Measurements from ENCODE around the gene FGF11.

The FGF11 gene

DNA sequence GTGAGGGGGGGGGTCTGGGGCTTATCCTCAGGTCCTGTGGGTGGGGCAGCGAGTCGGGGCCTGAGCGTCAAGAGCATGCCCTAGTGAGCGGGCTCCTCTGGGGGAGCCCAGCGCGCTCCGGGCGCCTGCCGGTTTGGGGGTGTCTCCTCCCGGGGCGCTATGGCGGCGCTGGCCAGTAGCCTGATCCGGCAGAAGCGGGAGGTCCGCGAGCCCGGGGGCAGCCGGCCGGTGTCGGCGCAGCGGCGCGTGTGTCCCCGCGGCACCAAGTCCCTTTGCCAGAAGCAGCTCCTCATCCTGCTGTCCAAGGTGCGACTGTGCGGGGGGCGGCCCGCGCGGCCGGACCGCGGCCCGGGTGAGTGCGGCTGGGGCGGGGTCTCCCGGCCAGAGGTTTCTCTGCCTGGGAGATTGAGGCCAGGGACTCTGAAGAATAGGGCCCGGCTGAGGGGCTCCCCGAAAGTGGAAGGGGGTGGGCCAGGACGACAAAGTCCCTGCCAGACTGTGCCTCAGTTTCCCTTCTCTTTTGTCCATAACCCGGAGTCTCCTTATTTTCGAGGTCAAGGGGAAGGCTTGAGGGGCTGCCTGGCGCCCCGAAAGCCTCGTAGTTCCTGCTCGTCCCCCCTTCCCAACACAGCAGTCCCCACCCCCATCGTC lies at the start of gene FGF11:
TSS of gene FGF11 (plus strand) at position 51 of the 651 bp plus-strand sequence. CDS start at position 160, 109 bp downstream.
- DNase-seq (ENCODE audit: low read depth in 2 of 2), result no peak

GRCh38 chr17:7389924-7390910 lies 49.1 kb upstream of the FGF11 start:
- no peak for DNase-seq (ENCODE audit: low read depth in 2 of 2)

DNA sequence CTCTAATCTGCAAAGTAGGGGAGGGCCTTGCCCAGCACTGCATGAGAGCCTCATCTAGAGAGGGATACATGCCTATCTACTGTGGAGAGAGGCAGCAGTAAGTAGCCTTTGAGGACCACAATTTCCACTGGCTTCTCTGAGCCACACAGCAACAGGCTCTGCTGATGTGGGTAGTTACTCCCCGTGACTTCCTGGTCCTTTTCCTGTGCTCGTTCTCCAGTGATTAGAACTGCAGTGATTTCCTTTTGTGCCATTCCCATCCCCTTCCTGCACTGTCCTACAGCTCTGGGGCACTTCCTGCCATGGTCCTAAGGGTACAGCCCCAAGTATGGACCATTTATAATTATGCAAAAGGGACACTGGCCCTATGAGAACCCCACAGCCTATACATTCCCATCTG lies 48.0 kb upstream of the FGF11 start:
- DNase-seq (ENCODE audit: low read depth in 2 of 2), result no peak

GRCh38 chr17:7392696-7393612 lies 46.4 kb upstream of the FGF11 start:
- no peak for DNase-seq (ENCODE audit: low read depth in 2 of 2)

DNA sequence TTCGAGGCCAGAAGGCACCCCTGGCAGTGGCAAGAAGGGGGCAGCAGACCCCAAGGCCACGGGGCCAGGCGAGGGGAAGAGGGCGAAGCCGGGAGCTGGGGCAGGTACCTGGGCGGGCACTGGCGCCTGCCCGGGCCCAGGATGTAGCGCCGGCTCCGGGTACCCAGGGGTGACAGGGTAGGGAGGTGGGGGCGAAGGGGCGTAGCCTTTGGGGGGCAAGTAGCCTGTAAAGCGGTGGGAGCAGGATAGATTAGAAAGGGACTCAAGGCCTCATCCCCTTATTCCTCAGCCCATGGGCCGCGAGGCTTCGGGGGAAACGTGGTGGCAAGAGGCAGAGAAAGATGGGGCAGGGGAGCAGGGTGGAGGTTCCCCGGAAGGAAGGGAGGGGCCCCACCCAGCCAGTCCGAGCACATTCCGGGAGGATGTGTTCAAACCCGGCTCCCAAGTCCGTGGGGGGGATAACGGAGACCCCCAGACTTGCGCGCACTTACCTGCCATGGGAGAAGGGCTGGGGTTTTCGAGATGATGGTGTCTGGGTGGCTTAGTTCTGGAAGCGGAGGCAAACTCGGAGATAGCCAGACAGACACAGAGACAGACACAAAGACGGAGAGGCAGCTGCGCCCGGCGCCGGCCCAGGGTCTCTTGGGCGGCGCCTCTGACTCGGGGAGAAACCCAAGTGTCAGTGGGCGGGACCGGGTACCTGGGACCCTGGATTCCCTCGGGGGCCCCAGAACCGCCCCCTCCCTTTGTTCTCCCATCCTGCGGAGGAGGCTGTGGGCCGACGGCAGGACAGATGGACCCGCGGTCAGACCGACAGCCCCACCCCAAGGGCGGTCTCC lies 45.5 kb upstream of the FGF11 start:
- DNase-seq (ENCODE audit: low read depth in 2 of 2), result peak; percentile 23 to 37

- DNase-seq (ENCODE audit: low read depth in 2 of 2), result peak; percentile 52 to 78
Measured at GRCh38 chr17:7394452-7395191, 44.7 kb upstream of the FGF11 start, which contains the start of gene PLSCR3. Gene PLSCR3, minus strand, starts transcription at chr17:7394525. Its CDS starts 415 bp downstream, at chr17:7394110.

- no peak for DNase-seq (ENCODE audit: low read depth in 2 of 2)
Measured at GRCh38 chr17:7396147-7396546, 43.2 kb upstream of the FGF11 start.

- no peak for DNase-seq (ENCODE audit: low read depth in 2 of 2)
Measured at GRCh38 chr17:7398612-7399011, 40.7 kb upstream of the FGF11 start.

DNA sequence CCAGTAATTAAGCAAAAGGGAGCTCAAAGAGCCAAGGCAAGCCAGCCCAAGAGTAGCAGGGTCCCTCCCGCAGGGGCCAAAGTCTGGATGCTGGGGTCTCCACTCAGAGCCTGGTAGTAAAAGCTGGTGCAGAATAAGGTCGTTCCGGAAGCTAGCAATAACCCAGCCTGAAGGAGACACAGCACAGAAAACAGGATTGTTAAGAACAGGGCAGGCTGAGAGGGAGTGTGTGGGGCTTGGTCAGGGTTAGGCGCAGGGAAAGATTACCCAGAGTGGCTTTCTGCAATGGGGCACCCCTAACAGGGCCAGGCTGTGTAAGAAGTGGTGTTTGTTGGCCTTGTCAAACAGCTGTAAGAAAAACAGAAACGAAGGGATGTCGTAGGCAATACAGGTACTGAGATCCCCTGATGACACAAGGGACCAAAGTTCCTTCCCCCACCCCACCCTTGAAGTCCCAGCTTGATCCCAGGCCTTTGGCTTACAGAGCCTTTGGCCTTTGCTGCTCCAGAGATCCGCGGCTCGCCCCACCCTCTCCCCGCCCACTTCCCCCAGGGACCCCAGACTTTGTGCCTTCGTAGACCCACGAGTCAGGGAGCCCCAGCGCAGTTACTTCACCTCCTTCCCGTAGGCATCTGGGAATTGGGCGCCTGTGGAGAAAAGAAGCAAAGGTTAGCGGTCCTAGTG lies 36.1 kb upstream of the FGF11 start:
- DNase-seq (ENCODE audit: low read depth in 2 of 2), result no peak

DNA sequence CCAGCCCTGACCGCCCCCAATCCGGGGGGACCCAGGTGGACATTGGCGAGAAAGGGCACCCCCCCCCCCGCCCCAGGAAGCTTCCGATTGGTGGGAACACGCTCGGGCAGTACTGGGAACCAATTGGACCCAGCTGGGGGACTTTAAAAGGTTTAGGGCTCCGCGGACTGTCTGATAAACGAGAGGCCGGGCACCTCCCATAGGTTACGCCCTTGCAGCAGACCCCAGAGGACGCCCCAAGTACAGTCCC lies 35.7 kb upstream of the FGF11 start:
- no peak for DNase-seq (ENCODE audit: low read depth in 2 of 2)

DNA sequence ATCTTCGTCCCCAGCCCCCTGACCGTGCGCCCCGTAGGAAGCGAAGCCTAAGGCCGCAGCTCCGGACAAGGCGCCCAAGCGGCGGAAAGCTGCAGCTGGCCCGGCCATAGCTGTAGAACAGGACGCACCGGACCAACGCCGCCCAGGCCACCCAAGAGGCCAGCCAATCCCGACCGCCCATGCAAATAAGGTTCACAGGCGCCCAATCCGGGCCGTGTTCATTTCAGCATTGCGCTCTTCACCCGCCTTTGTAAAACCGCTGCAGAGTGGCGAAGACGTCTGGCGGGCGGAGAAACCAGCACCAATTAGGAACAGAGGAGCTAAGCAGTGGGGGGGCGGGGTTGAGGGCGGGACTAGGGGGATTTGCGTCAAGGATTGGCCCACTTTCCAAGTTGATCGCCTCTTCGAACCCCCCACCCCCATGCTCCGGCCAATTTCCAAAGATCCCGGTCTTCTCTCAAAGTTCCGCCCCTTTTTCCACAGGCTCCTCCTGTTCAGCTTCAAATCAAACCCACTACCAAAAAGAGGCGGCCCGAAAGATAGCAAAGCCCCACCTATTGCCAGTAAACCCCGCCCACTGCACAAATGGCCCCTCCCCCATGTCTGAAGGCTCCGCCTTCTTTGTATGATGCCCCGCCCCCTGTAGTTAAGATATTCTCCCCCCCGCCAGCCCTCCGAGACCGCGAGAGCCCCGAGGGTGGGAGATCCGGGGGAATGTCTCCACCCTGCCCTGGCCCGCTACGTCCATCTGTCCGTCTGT lies 35.2 kb upstream of the FGF11 start, which contains the start of gene TMEM256:
TSS of gene TMEM256 (minus strand) at position 121 of the 760 bp plus-strand sequence. CDS start at position 108, 13 bp downstream.
- peak; percentile 86 to 88 for DNase-seq (ENCODE audit: low read depth in 2 of 2)

DNA sequence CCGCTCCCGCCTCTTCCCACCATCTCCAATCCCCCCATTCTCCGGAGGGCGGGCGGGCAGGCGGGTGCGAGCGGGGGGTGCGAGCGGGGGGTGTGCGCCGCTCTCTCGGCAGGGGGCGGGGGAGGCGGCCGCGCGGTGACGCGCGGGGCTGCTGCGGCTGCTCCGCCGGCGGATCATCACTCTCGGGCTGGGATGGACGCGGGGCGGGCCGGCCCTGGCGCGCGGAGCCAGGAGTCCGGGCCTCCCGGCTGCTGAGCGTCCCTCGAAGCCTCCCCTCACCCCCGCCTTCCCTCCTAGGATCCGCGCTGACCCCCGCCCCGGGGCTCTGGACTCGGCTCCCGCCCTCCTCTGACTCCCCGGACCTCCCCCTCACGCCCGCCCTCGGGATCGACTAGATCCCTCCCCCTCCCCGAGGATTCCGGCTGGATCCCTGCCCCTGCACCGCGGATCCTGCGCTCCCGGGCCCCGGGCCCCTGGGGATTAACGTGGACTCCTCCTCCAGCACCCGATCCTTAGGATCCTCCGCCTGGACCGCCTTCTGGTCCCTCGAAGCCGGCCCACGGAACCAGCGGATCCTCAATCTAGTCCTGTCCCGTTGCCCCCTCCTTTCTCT lies 34.5 kb upstream of the FGF11 start:
- peak in 1 of 2 donors; percentile 42 for DNase-seq (ENCODE audit: low read depth in 2 of 2)

DNA sequence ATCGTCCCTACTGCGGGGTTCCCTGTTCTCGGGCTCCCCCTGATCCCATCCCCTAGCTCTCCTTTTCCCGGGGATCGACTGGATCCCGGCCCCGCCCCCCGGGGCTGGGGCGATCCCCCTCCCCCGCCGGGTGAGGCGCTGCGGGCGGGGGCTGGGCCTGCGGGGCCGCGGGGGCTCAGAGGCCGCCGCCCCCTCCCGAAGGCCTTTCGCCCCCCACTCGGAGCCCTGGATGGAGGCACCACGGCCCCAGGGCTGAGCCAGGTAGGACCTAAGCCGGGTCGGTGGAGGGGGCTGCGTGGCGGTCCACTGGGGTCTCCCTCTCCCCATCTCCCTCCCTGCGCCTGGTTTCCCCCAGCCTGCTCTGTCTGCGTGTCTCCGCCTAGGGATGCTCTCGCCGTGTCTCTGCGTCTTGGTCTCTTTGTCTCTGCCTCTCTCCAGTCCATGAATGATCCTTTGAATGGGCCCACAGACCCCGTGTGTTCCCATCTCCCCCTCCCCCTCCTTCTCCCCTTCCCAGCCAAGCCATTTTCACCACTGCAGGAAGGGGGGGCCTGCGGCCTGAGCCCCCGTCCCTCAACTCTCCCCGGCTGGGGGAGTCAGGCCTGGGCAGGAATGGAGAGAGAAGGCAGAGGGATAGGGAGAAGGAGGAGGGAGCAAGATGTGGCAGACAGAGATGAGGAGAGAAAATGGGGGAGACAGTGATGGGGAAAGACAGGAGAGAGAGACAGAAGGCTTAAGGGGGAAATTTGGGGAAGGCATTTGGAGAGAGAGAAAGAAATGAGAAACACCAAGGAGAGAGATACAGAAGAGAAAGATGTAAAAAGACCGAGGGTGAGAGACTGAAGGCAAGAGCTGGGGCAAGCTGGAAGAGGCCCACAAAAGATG lies 33.7 kb upstream of the FGF11 start:
- DNase-seq (ENCODE audit: low read depth in 2 of 2), result no peak

DNA sequence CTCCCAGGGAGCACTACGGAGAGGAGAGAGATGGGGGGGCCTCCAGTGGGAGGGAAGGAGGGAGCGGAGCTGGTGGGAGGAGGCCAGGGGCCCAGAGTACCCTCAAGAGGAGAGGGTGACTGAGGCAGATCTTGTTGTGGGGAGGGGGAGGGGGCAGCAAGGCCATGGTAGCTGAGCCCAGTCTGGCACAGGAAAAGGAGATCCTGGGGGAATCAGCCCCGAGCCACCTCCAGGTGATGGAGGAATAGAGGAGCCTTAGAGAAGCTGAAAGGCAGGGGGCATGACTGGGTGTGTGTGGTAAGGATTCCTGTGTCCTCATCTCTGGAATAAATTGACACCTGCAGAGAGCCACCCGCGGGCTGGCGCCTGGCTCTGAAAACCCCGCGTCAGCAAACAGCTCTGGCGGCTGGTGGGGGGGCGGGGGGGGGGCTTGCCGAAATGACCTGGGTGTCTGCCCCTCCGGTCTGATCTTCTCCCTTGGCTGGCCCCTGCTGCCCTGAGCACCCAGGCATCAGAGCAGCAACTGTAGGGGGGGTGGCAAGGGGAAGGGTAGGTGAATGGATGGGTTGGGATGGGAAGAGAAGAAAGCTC lies 33.0 kb upstream of the FGF11 start:
- no peak for DNase-seq (ENCODE audit: low read depth in 2 of 2)

DNA sequence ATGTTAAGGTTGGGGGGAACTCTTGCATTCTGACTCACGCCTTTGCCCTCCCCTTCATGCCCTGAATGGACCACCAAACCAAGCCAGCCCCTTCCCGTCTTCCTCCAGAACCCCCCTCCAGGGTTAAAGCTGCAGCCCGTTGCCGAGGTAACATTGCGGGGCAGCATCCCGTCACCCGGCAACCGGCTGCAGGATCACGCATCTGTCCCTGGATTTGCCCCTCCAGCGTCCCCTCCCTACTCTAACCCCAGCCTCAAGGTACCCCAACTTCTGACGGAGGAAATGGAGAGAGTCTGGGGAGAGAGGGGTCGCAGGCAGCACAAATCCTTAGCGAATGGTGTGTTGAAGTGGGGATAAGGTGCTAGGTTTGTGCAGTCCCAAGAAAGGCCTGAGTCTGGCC lies 32.2 kb upstream of the FGF11 start:
- DNase-seq (ENCODE audit: low read depth in 2 of 2), result no peak

DNA sequence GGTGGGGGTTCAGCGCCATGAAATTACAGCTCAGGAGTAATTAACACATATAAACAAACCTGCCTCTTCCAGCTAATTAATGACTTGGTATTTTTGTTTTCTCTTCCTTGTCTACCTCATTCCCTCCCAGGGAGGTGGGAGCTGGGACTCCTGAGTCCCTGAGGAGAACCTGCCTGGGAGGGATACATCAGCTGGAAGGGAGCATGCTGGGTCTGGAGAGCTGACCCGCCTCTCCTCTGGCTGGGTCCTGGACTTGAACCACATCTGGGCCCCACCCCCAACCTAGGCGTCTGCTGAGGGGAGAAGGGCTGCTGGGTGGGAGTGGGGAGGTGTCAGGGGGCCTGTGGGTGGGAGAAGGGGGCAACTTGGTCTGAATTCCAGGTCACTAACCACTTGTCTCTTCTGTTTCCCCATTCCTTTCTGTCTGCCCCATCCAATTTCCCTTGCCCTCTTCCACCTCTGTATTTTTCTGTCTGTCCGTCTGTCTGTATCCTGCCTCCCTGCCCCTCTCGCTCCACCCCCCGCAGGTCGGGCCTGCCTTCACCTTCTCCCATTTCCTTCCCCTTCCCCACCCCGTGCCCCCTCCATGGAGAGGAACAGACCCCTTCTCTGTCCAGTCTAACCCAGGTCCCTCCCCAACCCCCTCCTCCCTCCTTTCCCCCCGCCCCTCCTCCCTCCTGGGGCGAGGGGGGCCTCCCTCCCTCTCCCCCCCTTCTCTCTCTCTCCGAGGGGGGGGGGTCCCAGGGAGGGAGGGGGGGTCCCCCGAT lies 31.6 kb upstream of the FGF11 start, which contains the start of gene NLGN2:
TSS of gene NLGN2 (plus strand) at position 361 of the 767 bp plus-strand sequence. CDS start 411 bp downstream, outside the sequence.
- no peak for DNase-seq (ENCODE audit: low read depth in 2 of 2)

All from stimulated activated CD4-positive, alpha-beta T cell treated with anti-CD3 and anti-CD28 coated beads, Interleukin-1b, Interleukin-23, amount 100 ng/mL, for 1 hour (primary cell).